ENCODE measurements around the gene ADGRG1.

GRCh38 chr16:57707331-57707730 is 78.9 kb downstream of the ADGRG1 start:
- TF ChIP-seq POLR2AphosphoS5 (IDR thresholded peaks at IDR 0.05; ENCODE audit: low read depth, low read length): no peak
- no peak for TF ChIP-seq REST (IDR thresholded peaks at IDR 0.05; ENCODE audit: insufficient read depth in 1 of 2, low read depth in 2 of 2, low read length in 2 of 2)
- TF ChIP-seq TAF1 (IDR thresholded peaks at IDR 0.05; ENCODE audit: borderline replicate concordance, insufficient read depth, low read length): no peak
- TF ChIP-seq SIN3A (IDR thresholded peaks at IDR 0.05; ENCODE audit: borderline replicate concordance, insufficient read depth, low read length): no peak

All from PFSK-1 (cell line).